HCT116 (cell line): ENCODE data around the gene ARCN1. TPM values are rescaled to one million over a fixed set of nuclear protein-coding genes. Genes with fewer than 3 reads are reported as not detected.

Experiments used
- ATAC-seq: fragments of 200-7000 bp; cut with Tn5 transposase; 2 replicates; pipeline ENCODE4 v1.9.1; 2020; ENCODE audit warnings: mild to moderate bottlenecking, moderate library complexity
- BruUV-seq: library from RNA; stranded (reverse); fragments of 400-500 nt; replicated peaks from 2 replicates; lab custom pipeline; 2021; lab: Mats Ljungman, UMichigan
- CTCF ChIA-PET: fragments of 300-600 bp; sonication (Branson Sonifier 250); formaldehyde crosslinking; loops from one replicate; lab custom pipeline; 2021; ENCODE audit warnings: antibody characterized with exemption; lab: Charles Lee
- POLR2A ChIA-PET: fragments of 300-600, 350-600 bp; sonication (Branson Sonifier 250); formaldehyde crosslinking; loops from one replicate; lab custom pipeline; 2021; ENCODE audit warnings: antibody characterized with exemption; lab: Charles Lee
- RAD21 ChIA-PET, 2 experiments: fragments of 300-600 bp; sonication (Branson Sonifier 250); formaldehyde crosslinking; loops; one replicate each; lab custom pipeline; 2023; ENCODE audit warnings: low total read pairs in 2 of 2; ENCODE audit not compliant: uncharacterized antibody in 2 of 2, unreplicated experiment in 2 of 2, low non-redundant PET in 1 of 2; lab: Charles Lee
- DNase-seq: peaks from one replicate; pipeline ENCODE4 v3.0.0-alpha.2; 2010; ENCODE audit warnings: low read depth, low spot score
- H2AFZ ChIP-seq: fragments of 200-600 bp; shearing (Covaris generic), sonication (generic); 2 replicates; pipeline ENCODE4 v1.6.1; 2017; ENCODE audit warnings: low read depth, mixed run types, mixed read lengths, antibody characterized with exemption, low read length; ENCODE audit not compliant: poor library complexity, severe bottlenecking
- H3K27ac ChIP-seq: 2 replicates; pipeline ENCODE4 v1.5.1; 2012; ENCODE audit warnings: low read depth, low read length
- H3K27me3 ChIP-seq: fragments of 200-600 bp; sonication (generic); 2 replicates; pipeline ENCODE4 v1.6.1; 2016; ENCODE audit warnings: mixed run types, low read length, mixed read lengths; ENCODE audit not compliant: insufficient read depth
- H3K36me3 ChIP-seq, 2 experiments: fragments of 200-500 bp in 1 of 2; fragments of 200-600 bp in 1 of 2; sonication (Bioruptor generic) in 1 of 2; sonication (generic) in 1 of 2; 2 replicates each; pipeline versions ENCODE4 v1.5.1 to v1.6.1; 2014 to 2016; ENCODE audit warnings: low read length in 2 of 2, inconsistent platforms in 1 of 2, mixed read lengths in 1 of 2, mixed run types in 1 of 2; ENCODE audit not compliant: insufficient read depth in 2 of 2, control insufficient read depth in 1 of 2
- H3K4me1 ChIP-seq, 2 experiments: fragments of 200-600 bp in 1 of 2; sonication (generic) in 1 of 2; 2 replicates each; pipeline versions ENCODE4 v1.5.1 to v1.6.1; 2012 to 2017; ENCODE audit warnings: low read length in 2 of 2, inconsistent platforms in 1 of 2, mild to moderate bottlenecking in 1 of 2, mixed read lengths in 1 of 2, mixed run types in 1 of 2, moderate library complexity in 1 of 2; ENCODE audit not compliant: insufficient read depth in 2 of 2, control insufficient read depth in 1 of 2
- H3K4me2 ChIP-seq: fragments of 200-600 bp; sonication (generic); 2 replicates; pipeline ENCODE4 v1.6.1; 2017; ENCODE audit warnings: mixed run types, low read length, mixed read lengths
- H3K4me3 ChIP-seq, 2 experiments: fragments of 200-600 bp in 1 of 2; sonication (generic) in 1 of 2; replicated peaks in 1 of 2; 2 replicates each; pipeline ENCODE4 v1.5.1; 2011 to 2016; ENCODE audit warnings: low read length in 2 of 2, control low read depth in 1 of 2, low read depth in 1 of 2, mild to moderate bottlenecking in 1 of 2, mixed read lengths in 1 of 2, mixed run types in 1 of 2
- H3K79me2 ChIP-seq: fragments of 200-600 bp; sonication (generic); 2 replicates; pipeline ENCODE4 v1.6.1; 2017; ENCODE audit warnings: mild to moderate bottlenecking, mixed run types, low read length, moderate library complexity, mixed read lengths; ENCODE audit not compliant: insufficient read depth
- H3K9ac ChIP-seq: fragments of 200-600 bp; sonication (generic); 2 replicates; pipeline ENCODE4 v1.6.1; 2016; ENCODE audit warnings: low read length, mixed read lengths
- H3K9me2 ChIP-seq: fragments of 200-600 bp; sonication (generic), shearing (Covaris generic); 2 replicates; pipeline ENCODE4 v1.6.1; 2017; ENCODE audit warnings: mixed run types, mild to moderate bottlenecking, moderate library complexity; ENCODE audit not compliant: insufficient read depth
- H3K9me3 ChIP-seq, 2 experiments: fragments of 200-500 bp in 1 of 2; fragments of 200-600 bp in 1 of 2; sonication (Bioruptor generic) in 1 of 2; sonication (generic) in 1 of 2; 2 replicates each; pipeline ENCODE4 v1.6.1; 2014 to 2017; ENCODE audit warnings: low read length in 2 of 2, mixed read lengths in 2 of 2, inconsistent platforms in 1 of 2, low read depth in 1 of 2, mild to moderate bottlenecking in 1 of 2, mixed run types in 1 of 2, moderate library complexity in 1 of 2; ENCODE audit not compliant: control insufficient read depth in 1 of 2, insufficient read depth in 1 of 2
- H4K20me1 ChIP-seq: fragments of 200-600 bp; sonication (generic), shearing (Covaris generic); 2 replicates; pipeline ENCODE4 v1.6.1; 2017; ENCODE audit warnings: mixed run types, mild to moderate bottlenecking, moderate library complexity; ENCODE audit not compliant: insufficient read depth
- ATF3 ChIP-seq: IDR thresholded peaks from 2 replicates; pipeline ENCODE4 v1.6.1; 2012
- CBX3 ChIP-seq: IDR thresholded peaks from 2 replicates; pipeline ENCODE4 v1.6.1; 2012; ENCODE audit warnings: low read depth
- CEBPB ChIP-seq: IDR thresholded peaks from 2 replicates; pipeline ENCODE4 v1.6.1; 2012; ENCODE audit warnings: low read depth
- CTCF ChIP-seq, 3 experiments: fragments of 200-600 bp in 1 of 3; sonication (generic) in 1 of 3; IDR thresholded peaks in 2 of 3; conservative IDR thresholded peaks in 1 of 3; 2 replicates each; pipeline ENCODE4 v1.5.1; 2012 to 2017; ENCODE audit warnings: low read depth in 2 of 3, low read length in 2 of 3, antibody characterized with exemption in 1 of 3, borderline replicate concordance in 1 of 3, control low read depth in 1 of 3, mild to moderate bottlenecking in 1 of 3, mixed read lengths in 1 of 3, mixed run types in 1 of 3, moderate library complexity in 1 of 3; ENCODE audit not compliant: insufficient read depth in 1 of 3
- EZH2phosphoT487 ChIP-seq: fragments of 200-600 bp; IDR thresholded peaks from 2 replicates; pipeline ENCODE4 v1.6.1; 2018; ENCODE audit warnings: antibody characterized with exemption, borderline replicate concordance
- FOSL1 ChIP-seq: IDR thresholded peaks from 2 replicates; pipeline ENCODE4 v1.6.1; 2012; ENCODE audit warnings: low read depth
- JUND ChIP-seq: IDR thresholded peaks from 2 replicates; pipeline ENCODE4 v1.6.1; 2012
- MAX ChIP-seq: IDR thresholded peaks from 2 replicates; pipeline ENCODE4 v1.6.1; 2012
- POLR2A ChIP-seq: IDR thresholded peaks from 2 replicates; pipeline ENCODE4 v1.7.0; 2011; ENCODE audit warnings: borderline replicate concordance; ENCODE audit not compliant: insufficient read depth, insufficient read length; ENCODE audit errors: extremely low read depth
- POLR2AphosphoS5 ChIP-seq: IDR thresholded peaks from 2 replicates; pipeline ENCODE4 v1.6.1; 2011; ENCODE audit warnings: mild to moderate bottlenecking, low read depth, low read length, moderate library complexity
- RAD21 ChIP-seq: IDR thresholded peaks from 2 replicates; pipeline ENCODE4 v1.6.1; 2012; ENCODE audit warnings: low read depth, mild to moderate bottlenecking
- REST ChIP-seq: IDR thresholded peaks from 2 replicates; pipeline ENCODE4 v1.6.1; 2012; ENCODE audit warnings: low read depth
- SIN3A ChIP-seq: IDR thresholded peaks from 2 replicates; pipeline ENCODE4 v1.6.1; 2012; ENCODE audit warnings: low read depth
- SP1 ChIP-seq: IDR thresholded peaks from 2 replicates; pipeline ENCODE4 v1.6.1; 2012; ENCODE audit warnings: low read depth
- SRF ChIP-seq: IDR thresholded peaks from 2 replicates; pipeline ENCODE4 v1.6.1; 2012; ENCODE audit warnings: low read depth
- TCF7L2 ChIP-seq: IDR thresholded peaks from 2 replicates; pipeline ENCODE4 v1.7.0; 2011; ENCODE audit warnings: borderline replicate concordance, inconsistent platforms; ENCODE audit not compliant: insufficient read depth, insufficient read length; ENCODE audit errors: extremely low read depth
- YY1 ChIP-seq: IDR thresholded peaks from 2 replicates; pipeline ENCODE4 v1.6.1; 2011; ENCODE audit warnings: low read length, low read depth, moderate library complexity, mild to moderate bottlenecking; ENCODE audit not compliant: insufficient replicate concordance; ENCODE audit errors: extremely low read depth
- ZBTB33 ChIP-seq: IDR thresholded peaks from 2 replicates; pipeline ENCODE4 v1.6.1; 2011; ENCODE audit warnings: mild to moderate bottlenecking, low read length, moderate library complexity; ENCODE audit not compliant: insufficient replicate concordance; ENCODE audit errors: extremely low read depth
- ZFX ChIP-seq: fragments of 450-650 bp; IDR thresholded peaks from 2 replicates; pipeline ENCODE4 v1.6.1; 2017
- intact Hi-C: fragments of 100-400 bp; cut with micrococcal nuclease; formaldehyde crosslinking; loops from 2 replicates; pipeline ENCODE4 v1.10.0; 2022
- total RNA-seq: library from RNA; stranded (reverse); gene quantifications from one replicate; pipeline ENCODE4 v1.2.1, GENCODE V29; 2021; ENCODE audit not compliant: unreplicated experiment

The ARCN1 gene
- total RNA-seq, 1 experiment from 2014 or later = 147 TPM

- Histone ChIP-seq H3K27me3 (no peaks in the 10 kb centered on the region), H3K36me3 (no peaks in the 10 kb centered on the region), H3K79me2 (peaks cover 6% of the 10 kb centered on the region), H3K4me1 (peaks cover 48 to 68% of the 10 kb centered on the region in 2 experiments), H4K20me1 (no peaks in the 10 kb centered on the region), H3K9me3 (no peaks in the 10 kb centered on the region), H3K9me2 (no peaks in the 10 kb centered on the region), H3K4me2 (peak overlapping the region; percentile 29), H2AFZ (no peak overlapping the region), H3K27ac (no peak overlapping the region), H3K9ac (no peak overlapping the region), H3K4me3 (no peak overlapping the region)
- no TSS peak for BruUV-seq
- no peak for DNase-seq
- intact Hi-C loops = no loop called here
- ChIA-PET POLR2A (no interaction called here), CTCF (interaction anchor here (1.3 kb wide), 1 partner anchor 12 kb away, joined by 3 read pairs; the partner anchor contains the start of gene PHLDB1), RAD21 (no interaction called here)
- TF ChIP-seq JUND (no peak), TCF7L2 (no peak), POLR2A (no peak), ATF3 (no peak), FOSL1 (no peak), RAD21 (no peak), ZFX (no peak), POLR2AphosphoS5 (no peak), SIN3A (no peak), SRF (no peak), CTCF (IDR thresholded peaks at IDR 0.05 in 2 of 3, conservative IDR thresholded peaks at IDR 0.05 in 1 of 3; ENCODE audit: borderline replicate concordance in 1 of 3, insufficient read depth in 1 of 3, low read depth in 2 of 3, low read length in 2 of 3) (no peak), MAX (no peak), EZH2phosphoT487 (no peak), CEBPB (no peak), YY1 (no peak), CBX3 (no peak), REST (no peak), SP1 (no peak), ZBTB33 (no peak)
- no peak for ATAC-seq
These were observed 47.4 kb downstream of the ARCN1 start for GRCh38 chr11:118619444-118620197.
